HG02763 (cell line): ENCODE data around the gene RBFOX1.

Experiments used
- ATAC-seq: cut with Tn5 transposase; IDR thresholded peaks from one replicate; pipeline ENCODE4 v1.9.1; 2021; ENCODE audit warnings: mild to moderate bottlenecking, moderate library complexity; ENCODE audit not compliant: unreplicated experiment

The RBFOX1 gene

DNA sequence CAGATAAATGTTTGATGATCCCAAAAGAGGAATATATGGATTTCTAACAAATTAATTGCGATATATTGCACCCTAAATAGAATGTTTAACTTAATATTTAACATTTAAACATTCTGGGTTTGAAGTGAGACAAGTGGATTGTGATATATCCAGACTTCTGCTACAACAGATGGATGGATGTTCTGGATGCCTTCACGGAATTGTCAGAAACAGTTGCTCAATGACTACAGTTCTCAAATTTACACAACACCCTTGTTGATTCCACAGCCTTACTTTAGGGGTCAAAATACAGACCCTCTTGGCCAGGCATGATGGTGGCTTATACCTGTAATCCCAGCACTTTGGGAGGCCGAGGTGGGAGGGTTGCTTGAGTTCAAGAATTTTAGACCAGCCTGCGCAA, 250.8 kb downstream of the RBFOX1 start:
- ATAC-seq, result no peak

DNA sequence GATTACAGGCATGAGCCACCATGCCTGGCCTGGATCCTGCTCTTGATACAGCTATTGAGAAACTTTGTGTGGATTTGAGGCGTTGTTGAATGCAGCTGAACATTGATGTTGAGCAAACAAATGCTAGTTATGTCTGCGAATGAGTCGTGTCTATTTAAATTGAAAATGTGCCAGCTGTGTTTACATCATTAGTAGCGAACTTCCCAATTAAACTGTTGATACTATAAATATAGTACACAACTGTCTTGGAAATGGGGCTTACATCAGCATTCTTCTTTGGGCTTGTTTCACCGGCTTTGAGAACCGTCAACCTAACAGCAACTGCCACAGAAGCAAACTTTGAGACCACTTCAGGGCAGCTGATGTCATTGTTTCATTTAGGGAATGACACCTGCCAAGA, 251.9 kb downstream of the RBFOX1 start:
- ATAC-seq, result no peak

DNA sequence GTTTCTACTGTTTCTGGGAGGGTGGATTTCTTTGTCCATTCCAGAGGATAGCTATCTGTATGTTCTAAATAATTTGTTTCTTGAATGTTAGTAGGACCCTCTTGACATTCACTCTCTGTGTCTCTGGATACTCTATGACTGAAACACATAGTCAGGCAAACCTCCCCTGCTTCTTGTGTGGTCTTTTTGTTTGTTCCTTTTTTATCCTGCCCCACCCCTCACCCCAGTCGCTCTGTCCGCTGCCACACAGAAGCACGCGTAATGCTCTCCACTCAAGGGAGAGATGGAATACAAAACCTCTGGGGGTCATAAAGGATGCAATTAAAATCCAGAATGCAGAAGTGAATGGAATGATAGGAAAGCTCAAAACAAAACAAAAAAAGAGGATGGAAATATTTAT, 253.1 kb downstream of the RBFOX1 start:
- ATAC-seq, result no peak

DNA sequence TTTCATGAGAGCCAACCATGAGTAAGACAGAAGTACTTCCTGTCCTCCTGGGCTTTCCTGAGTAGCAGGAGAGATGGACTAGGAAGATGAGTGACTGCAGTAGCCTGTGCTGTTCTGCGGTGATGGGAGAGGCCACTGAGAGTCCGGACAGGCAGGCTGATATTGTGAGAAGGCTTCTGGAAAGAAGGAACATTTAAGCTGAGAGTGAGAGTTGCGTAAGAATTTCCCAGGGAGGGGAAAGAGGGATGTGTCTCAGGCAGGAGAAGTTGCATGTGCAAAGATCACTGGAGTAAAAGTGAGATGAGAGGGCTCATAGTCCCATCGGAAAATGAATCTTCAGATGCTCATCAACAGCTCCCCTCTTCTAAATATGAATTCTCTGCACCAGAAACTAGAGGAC, 258.3 kb downstream of the RBFOX1 start:
- no peak for ATAC-seq

DNA sequence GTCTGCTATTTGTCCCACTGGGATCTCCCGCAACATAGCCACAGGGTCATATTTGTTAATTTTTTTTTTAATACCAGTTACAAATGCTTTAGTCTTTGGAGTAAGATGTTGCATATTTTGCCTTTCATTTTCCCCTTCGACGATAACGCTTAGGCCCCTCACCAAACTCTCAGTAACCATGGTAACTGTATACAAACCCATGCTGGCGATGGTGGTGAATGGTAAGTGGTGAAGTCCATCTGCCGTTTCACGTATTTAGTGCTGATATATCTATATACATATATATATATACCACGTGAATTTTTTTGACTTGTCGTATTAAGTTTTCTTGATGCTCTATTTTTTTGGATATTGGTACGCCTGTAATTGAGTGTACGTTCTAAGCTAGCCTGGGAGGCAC, 263.7 kb downstream of the RBFOX1 start:
- ATAC-seq, result no peak

DNA sequence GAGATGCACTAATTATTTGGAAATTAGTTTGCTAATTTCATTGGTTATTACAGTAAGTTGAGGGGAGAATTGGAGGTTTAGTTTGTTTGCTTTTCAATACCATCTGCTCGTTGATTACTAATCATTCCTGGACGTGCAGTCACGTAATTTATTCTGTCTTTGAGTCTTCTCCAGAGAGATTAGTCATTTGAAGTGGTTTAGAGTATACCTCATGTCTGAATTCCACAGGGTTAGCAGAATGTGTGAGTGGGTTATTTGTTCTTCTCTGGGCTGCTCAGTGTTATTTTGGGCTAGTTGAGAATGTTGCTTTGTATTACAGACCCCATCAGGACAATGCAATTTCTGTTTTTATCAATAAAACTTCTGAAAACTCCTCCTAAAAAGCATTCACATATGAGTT, 265.0 kb downstream of the RBFOX1 start:
- ATAC-seq, result no peak

DNA sequence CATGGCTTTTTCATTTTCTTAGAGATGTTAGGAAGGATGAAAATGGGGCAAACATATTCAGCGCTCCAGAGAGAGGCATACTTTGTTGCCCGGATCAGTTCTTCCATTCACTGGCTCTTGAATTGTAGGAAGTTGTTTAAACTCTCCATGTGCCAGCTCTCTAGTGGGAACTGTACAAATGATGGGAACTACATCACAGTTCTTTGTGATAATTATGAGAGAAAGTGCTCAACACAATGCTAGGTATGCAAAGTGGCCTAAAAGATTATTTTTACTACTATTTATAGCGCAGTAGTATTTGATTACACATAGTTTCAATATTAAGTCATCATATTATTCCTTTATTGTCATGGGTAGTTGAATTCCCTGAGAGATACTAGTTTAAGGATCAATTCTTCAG, 268.5 kb downstream of the RBFOX1 start:
- no peak for ATAC-seq

DNA sequence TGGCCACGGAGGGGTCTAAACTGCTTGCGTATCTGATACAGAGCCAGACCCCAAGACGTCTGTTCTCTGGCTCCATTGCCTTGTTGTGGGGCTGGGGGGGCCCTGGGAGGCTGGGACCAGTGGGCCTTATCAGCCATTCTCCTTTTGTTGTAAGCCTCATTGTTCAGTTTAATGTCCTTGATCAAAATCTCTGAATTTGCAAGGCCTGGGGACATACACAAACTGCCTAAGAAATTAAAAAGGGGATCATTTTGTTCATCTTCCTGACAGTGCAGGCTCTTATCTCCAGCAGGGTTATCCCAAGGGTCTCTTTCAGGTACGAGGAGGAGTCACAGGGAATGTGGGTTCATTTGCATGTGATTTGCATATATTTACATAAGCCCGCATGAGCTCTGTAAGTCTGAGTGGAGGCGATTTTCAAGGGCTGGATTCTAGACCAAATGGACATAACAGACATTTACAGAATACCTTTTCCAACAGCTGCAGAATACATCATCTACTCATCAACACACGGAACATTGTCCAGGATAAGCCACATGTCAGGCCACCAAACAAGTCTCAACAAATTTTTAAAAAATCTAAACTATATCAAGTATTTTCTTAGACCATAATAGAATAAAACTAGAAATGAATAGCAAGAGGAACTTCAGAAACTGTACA, 269.8 kb downstream of the RBFOX1 start:
- ATAC-seq, result no peak

DNA sequence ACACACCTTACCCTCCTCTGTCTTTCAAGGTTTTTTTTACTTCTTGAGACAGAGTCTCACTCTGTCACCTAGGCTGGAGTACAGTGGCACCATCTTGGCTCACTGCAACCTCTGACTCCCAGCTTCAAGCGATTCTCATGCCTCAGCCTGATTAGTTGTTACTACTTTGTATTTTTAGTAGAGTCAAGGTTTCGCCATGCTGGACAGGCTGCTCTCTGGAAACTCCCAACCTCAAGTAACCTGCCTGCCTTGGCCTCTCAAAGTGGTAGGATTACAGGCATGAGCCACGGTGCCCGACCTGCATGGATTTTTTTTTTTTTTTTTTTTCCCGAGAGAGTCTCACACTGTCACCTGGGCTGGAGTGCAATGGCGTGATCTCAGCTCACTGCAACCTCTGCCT, 273.2 kb downstream of the RBFOX1 start:
- ATAC-seq, result no peak

DNA sequence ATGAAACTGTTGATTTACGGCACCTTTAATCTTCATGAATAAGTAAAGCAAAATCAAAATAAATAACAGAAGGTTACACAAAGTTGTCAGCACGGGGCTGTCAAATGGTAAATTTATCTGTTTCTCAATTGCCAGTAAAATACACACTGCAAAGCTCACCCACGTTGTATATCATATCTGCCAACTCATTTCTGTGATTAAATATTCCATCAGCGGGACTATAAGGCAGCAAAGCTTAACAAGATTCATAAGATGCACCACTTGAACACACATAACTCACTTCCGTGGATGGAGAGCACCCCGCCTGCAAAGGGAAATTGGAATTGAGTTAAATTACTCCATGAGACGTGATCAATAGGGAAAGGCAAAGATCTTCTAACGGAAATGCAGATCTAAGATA, 280.0 kb downstream of the RBFOX1 start:
- no peak for ATAC-seq

DNA sequence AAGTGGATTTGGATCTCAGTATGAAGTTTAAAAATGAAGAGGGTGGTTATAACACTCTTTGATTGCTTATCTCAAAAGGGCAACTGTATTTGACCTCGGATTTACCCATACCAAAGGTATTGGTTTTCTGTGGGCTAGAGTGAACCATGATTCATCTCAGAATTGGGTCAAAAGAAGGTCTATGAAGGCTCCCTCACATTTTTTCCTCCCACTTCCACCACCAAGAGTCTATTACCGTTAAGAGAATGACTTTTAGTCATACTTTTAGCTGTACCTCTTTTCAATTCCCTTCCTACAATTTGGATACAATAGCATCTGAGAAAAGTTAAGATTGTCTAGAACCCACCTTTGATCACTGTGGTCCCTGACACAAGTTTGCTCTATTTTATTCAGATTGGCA, 280.9 kb downstream of the RBFOX1 start:
- no peak for ATAC-seq

DNA sequence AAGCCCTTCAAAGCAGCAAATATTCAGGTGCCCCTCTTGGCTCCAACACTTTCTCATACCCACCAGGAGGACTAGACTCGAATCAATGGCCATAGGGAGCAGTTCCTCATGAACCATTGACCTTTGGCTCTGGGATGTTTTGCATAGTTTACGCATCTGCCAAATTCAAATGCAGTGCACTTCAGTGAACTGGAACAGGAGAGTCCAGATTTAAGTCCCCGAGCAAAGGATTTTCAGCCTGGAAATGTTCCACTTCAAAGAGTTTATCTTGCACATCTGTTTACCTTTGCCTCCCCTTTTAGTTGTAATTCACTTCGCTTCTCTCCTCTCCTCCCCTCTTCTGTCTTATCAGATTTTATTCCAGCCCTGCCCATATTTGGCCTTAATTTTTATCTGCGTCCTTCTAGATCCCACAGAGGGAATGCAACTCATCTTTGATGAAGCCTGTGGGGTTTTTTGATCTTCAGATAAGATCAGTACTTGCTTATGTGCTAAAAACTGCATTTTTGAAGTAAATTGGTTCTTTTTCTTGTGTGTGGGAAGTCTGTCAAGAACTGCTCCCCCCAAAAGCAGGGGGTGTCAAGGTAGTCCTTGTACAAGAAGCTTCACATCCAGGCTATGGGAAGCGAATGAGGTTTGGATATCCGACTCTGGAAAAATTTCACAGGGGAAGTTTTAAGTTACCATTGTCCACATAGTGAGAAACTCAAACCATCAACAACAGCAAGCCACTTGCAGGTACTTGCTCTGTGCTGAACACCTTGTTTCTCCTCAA, 281.6 kb downstream of the RBFOX1 start:
- no peak for ATAC-seq

DNA sequence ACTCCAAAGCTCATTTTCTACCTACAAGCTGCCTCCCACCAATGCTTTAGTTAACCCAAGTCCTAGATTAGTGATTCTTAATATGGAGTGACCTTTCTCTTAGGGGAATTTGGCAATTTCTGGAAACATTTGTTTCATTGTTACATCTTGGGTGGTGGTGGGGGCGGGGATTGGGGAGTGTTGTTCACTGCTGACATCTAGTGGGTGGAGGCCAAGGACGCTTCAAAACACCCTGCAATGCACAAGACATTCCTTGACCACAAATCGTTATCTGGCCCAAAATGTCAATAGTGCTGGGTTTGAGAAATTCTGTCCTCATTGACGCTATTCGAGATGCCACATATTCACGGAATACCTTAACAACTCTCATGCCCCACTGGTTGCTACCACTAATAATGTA, 282.9 kb downstream of the RBFOX1 start:
- ATAC-seq, result no peak

DNA sequence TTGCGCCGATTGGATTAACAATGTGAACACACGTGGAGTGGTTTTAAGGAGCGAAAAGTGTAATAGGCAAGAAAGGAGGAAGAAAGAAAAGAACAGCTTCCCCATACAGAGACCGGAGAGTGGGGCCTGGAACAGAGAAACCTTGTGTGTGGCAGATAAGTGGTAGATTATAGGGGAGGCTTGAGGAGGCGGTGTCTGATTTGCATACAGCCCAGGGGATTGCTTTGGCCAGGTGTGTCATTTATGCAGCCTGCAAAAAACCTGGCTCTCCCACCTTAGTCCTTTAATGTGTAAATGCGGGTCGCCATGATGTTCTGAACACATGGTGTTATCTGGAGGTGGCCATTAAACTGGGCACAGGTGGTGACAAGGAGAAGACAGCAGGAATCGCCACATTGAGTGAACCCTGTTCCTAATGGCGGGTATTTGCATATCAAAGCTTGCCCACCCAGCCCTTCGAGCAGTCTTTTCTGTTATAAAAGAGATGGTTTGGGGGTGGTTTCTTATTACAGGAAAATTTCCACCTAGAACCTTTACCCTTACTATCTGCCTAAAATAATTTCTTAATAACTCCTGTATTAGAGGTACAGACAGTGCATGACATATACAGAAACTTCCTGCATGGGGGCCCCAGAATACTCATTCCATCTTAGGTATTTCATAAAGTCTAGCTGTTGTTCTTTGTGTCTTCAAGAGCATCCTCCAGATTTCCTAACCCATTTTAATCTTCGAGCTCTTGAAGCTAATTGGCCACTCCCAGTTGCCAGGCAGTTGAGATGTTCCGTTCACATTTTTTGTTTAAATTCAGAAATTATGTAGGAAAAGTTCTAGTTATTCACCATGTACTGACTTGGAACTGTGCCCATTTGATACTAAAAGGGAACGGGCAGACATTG, 292.5 kb downstream of the RBFOX1 start:
- ATAC-seq, result no peak

DNA sequence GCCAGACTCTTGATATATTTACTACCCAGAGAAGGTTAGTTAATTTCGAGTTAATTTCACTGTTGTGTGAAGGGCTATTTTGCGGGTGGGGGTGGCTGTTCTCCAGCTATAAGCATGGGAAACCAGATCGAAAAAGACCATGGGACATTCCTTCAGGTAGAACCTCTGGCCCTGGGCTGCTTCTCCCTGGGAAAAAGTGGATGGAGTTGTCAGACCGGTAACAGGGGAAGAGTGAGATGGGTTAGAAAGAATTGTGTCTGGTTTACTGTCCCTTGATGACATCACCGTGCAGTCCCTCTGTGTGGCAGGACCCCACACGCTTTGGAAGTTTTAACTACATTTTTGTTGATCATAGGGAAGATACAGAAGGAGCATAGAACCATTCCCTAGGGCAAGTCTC, 296.3 kb downstream of the RBFOX1 start:
- no peak for ATAC-seq

DNA sequence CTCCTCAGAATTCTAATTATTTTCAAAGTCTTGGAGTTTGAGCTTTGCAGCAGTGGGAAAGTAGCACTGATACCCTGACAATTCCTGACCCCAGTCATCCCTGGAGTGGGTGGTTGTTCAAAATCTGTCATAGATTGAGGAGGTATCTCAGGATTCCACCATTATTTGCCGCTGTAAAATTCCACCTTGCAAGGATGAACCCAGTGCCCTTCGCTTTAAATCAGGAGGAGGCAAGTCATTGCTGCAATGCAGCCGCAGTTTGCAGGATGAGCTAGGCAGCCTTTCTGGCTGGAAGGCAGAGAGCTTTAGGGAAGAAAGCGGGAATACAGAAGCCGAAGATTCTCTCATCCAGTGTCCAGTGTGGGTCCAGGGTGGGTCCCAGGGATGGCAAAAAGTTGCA, 296.9 kb downstream of the RBFOX1 start:
- ATAC-seq, result no peak

DNA sequence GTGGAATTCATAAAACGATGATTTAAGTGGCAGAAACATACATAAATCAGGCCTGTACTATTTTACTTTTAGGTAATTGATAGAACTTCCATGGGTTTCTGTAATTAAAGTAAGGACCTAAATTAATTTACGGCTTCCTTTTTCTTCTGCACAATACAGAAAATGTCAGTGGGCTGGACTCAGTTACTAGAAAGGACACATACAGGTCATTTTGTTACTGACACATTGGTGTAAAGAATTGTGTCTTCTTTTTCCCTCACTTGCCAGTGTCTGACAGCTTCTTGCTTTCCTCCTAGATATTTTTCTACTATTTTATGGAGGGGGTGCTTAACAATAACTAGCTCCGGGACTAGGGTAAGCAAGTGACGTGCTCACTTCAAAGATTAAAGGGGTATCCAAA, 304.8 kb downstream of the RBFOX1 start:
- ATAC-seq, result no peak

DNA sequence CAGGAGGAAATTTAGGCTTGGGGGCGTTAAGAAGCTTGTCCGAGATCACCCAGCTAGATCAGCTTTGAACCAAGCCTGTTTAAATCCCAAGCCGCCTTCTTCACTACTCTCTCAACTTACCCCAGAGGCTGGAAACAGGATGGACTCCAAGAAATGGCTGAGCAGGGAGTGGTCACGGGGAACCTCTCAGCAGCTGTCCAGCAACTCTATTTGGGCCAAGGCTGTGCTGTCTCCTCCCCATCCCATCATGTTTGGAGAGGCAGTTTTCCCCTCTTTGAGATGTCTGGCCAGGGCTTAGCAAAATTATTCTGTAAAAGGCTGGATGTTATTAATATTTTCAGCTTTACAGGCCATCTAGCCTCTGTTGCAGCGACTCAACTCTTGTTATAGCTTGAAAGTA, 305.7 kb downstream of the RBFOX1 start:
- ATAC-seq, result no peak

DNA sequence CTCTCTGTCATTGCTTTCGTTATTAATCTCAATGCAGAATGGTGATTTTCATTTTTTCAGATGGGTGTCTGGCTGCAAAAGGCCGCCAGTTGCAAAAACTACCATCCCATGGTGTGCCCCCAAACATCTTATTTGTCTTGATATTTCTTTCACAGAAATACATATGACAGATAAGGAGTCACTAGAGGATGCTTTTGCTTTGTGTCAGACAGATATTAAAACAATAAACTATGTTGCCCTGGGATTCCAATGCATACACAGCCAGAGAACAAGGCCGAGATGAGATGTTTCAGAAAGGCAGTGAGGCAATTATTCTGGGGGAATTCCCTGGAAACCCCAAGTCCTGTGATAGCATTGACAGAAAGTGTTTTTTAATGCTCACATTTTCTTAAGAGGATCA, 307.7 kb downstream of the RBFOX1 start:
- no peak for ATAC-seq

DNA sequence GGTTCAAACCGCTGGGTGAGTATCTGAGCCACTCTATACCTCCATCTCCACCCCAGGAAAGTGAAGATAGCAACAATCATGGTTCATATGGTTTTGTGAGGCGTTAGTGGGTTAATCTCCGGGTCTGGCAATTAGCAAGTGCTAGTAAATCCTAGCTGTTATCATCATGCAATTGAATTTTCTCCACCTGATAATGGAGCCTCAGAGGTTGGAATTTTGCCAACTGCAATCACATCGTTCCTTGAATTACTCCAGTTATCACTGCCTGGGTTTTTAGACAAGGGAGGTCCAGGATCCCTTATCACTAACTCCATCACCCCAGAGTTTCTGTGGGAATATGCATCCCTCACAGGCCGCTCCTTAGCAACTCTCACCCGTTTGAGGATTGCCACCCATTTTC, 311.5 kb downstream of the RBFOX1 start:
- ATAC-seq, result no peak

DNA sequence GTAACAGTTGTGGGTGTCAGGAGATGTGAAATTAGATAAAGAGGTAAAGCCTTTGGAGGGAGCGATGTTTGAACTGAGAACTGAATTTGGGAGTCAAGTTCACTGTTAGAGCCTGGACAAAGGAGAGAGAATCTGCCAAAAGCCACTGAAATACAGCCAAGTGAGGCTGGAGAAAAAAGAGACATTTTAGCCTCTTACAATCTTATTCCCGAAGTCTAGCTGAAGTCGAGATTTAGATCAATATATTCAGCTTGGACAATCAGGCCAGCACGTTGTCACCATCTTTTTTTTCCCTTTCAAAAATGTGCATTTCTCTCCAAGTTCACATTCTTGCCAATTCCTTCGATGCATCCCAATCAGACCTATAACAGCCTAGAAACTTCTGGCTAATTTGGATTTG, 312.2 kb downstream of the RBFOX1 start:
- ATAC-seq, result no peak
